GM18499 (cell line): ENCODE data around the gene ZNF749.

ENCODE experiments used
- ATAC-seq: cut with Tn5 transposase; IDR thresholded peaks from one replicate; pipeline ENCODE4 v1.9.1; 2021; ENCODE audit warnings: moderate number of reproducible peaks; ENCODE audit not compliant: insufficient read depth, unreplicated experiment

The ZNF749 gene

DNA sequence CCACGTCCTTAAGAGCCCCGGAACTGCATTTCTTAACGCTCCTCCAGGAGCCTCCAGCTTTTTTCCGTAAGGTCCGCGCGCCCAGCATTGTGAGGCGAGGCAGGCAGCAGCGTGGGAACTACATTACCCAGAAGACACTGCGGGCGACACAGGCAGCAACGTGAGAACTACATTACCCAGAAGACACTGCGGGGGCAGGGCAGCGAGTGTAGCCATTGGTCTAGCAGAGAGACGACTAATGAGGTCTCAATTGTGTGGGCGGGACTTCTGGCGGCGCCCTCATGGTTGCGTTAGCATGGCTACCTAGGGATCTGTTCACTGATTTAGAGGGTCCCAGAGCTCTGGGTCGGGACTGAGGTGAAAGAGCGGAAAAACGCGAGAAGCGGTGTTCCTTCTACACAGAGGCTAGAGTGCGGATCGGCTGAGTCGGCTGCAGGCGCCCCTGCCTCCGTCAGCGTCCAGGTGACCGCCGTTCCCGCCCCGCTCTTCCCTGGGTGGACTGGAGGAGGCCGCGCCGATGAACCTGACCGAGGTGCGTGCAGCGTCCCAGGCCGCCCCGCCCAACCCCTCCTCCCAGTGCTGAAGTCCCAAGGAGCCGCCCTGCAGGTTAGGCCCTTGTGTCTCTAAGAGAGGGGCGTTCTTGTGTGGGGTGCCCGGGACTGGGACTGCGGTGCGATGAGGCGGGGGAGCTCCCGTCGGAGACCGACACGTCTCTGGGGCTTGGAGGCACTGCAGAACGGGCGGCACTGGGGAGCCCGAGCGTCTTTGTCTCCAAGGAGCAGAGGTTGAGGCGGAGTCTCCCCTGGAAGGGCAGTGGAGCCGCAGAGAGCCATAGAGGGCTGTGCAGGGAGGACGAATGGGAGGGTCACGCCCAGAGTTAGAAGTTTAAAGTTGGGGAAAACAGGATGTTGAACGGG lies at the start of gene ZNF749:
ZNF749 (plus strand) TSS at position 264 of the 917 bp plus-strand sequence; CDS start at position 518, 254 bp downstream.
- peak; percentile 95 for ATAC-seq

DNA sequence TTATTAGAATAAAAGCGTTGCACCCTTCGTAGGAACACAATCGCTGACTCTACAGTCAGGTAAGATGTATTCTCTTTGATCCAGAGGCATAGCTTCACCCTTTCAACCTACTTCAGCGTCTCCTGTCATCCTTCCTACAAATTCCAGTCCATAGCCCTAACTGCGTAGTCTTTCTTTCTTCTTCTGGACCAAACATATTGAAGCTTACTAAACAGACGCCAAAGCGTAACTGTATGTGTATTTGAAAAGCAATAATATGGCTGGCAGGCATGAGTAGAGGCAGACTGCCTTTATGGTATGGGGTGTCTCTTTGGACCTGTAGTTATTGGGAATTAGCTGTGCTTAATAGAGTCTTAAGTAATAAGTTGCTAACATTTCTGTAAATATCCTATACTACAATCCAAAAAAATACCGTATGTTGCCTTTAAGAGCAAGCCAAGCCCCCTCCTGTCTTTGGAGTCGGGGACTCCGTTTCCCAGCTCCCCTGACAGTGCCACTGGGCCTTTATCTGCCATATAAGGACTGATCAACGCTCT lies 45.9 kb upstream of the ZNF749 start:
- no peak for ATAC-seq

GRCh38 chr19:57389730-57390598 lies 45.2 kb upstream of the ZNF749 start, which contains the start of gene ZNF548:
Gene ZNF548 (plus strand): TSS chr19:57389854. CDS start chr19:57390100, 246 bp downstream.
- ATAC-seq: peak; percentile 94

GRCh38 chr19:57395710-57396109 lies 39.4 kb upstream of the ZNF749 start:
- ATAC-seq: no peak

- ATAC-seq: no peak
Measured at GRCh38 chr19:57398868-57399267, 36.3 kb upstream of the ZNF749 start.

DNA sequence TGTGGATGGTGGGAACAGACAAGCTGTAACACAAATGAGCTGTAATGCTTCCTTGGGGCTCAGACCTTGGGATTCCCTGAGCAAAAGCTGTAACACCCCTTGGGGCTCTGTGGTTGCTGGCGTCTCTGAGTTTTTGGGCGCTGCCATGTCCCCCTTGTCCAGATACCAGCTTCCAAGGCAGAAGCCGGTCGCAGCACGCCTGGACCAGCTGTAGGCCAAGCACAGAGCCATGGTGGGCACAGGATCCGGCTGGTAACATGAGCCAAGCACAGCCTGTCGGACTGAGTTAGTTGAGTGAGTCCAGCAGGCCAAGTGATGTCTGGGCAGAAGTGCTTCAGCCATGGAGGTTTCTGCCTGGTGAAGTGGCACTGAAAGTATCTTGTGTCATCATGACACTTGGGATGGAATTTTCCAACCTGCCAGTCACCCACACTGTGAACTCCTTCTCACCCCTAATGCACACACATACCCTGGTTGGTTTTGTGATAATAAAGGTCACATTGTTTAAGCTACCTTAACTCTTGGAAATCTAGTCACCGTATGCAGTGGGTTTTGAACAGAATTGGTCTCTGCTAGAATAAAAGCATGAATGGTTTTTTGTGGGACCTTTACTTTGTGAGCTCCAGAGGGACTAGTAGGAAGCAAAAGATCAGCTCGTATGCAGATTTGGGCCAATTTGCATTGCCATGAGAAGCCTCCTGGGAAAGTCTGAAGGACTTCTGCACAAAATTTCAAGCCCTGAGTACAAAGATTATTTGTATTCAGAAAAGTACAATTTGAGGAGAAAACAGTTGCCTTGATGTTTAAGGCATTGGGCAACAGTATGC lies 31.2 kb upstream of the ZNF749 start:
- no peak for ATAC-seq

- ATAC-seq: no peak
Measured at GRCh38 chr19:57406516-57407123, 28.5 kb upstream of the ZNF749 start.

DNA sequence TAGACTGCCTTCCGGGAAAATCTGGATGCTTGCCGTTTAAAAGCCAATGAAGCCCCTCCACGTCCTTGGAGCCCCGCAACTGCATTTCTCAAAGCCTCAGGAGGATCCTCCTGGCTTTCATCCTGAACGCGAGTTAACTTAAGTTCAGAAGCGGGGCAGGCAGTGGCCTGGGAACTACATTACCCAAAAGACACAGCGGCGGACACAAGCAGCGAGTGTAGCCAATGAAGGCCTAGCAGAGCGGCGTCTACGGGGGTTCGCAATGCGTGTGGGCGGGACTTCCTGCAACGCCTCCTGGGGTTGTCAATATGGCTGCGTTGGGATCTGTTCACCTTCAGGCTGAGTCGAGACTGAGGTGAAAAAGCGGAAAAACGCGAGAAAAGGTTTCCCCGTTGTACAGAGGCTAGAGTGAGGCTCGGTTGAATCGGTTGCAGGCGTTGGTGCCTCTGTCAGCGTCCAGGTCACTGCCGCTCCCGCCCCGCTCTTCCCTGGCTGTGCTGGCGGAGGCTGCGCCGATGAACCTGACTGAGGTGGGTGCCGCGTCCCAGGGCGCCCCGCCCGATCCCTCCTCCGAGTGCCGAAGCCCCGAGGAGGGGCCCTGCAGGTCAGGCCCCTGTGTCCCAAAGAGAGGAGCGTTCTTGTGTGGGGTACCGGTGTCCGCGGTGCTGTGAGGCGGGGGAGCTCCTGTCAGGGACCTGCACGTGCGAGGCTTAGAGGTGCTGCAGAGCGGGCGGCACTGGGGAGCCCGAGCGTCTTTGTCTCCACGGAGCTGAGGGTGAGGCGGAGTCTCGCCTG lies 24.1 kb upstream of the ZNF749 start, which contains the start of gene ZNF17:
ZNF17 (plus strand) TSS at position 285 of the 795 bp plus-strand sequence. CDS start 2,455 bp downstream, outside the sequence.
- peak; percentile 76 for ATAC-seq

DNA sequence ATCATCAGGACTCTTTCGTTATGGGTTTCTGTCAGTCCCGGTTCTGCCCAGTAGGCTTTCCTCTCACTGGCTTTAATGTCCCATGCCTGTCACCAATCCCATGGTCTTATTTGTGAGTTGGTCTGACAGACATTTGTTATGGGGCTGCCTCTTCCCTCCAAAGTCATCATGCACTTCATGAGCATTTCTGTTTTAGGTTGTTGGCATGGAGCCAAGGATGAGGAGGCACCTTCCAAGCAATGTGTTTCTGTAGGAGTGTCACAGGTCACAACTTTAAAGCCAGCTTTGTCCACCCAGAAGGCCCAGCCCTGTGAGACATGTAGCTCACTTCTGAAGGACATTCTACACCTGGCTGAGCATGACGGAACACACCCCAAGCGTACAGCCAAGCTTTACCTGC lies 15.7 kb upstream of the ZNF749 start:
- no peak for ATAC-seq

GRCh38 chr19:57421037-57421436 lies 14.1 kb upstream of the ZNF749 start:
- no peak for ATAC-seq

DNA sequence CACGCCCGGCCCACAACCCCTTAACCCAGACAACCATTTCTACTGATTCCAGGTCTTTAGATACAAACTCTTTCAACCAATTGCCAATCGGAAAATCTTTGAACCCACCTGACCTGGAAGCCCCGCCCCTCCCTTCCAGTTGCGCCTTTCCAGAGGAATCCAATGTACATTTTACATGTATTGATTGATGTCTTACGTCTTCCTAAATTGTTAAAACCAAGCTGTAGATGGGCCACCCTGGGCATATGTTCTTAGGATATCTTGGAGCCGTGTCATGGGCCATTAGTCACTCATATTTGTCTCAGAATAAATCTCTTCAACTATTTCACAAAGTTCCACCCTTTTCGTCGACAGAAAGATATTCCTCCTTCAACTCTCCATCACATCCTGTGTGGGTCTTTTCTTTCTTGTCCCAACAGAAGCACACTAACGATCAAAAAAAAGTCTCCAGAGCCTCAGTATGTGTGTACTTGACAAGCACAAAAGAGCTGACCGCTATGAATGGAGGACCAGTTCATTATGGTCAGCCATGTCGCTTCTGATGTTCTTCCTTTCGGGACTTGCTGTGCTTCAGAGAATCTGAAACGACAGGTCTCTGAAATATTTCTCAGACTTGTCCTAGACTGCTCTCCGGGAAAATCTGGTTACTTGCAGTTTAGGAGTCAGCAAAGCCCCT lies 601 bp upstream of the ZNF749 start:
- no peak for ATAC-seq

GRCh38 chr19:57436417-57436816 lies 1.3 kb downstream of the ZNF749 start:
- ATAC-seq: no peak

- ATAC-seq: no peak
Measured at GRCh38 chr19:57437931-57438330, 2.8 kb downstream of the ZNF749 start.

- no peak for ATAC-seq
Measured at GRCh38 chr19:57438925-57439324, 3.8 kb downstream of the ZNF749 start.

DNA sequence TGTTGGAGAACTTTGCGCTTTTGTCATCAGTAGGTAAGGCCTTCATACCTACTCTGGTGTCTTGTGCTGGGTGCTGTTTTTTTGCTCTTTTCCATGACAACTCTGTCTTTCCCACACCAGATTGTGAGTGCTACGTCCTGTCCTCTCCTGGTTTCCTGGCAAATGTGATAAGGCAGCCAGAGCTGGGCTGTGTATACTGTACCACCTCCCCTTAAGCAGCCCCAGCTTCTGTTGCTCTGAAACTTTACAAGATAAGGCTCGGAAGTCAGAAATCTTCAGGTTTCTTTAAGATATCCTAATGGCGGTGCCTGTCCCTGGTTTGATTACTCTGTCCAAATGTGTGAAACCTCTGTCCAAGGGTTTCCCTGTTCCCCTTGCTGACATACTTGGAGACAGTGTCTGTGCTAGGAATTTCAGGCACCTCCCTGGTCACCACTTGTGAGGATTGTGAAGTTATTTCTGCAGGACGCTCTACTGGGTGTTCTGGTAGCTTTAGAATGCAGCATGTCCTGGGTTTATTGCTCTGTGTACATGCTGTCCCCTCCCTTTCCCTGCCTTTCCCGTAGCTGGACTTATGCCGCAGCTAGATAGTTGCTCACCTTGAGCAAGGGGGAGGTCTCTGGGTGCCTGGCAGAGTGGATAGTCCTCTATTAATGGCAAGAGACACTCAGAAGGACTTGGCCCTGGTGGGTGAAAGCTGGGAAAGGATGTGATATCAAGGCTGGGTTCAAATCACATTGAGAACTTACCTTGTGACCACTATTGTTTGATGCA lies 7.0 kb downstream of the ZNF749 start:
- ATAC-seq: no peak

GRCh38 chr19:57443121-57443696 lies 8.1 kb downstream of the ZNF749 start:
- ATAC-seq: no peak

GRCh38 chr19:57452307-57452706 lies 17.2 kb downstream of the ZNF749 start:
- no peak for ATAC-seq
